Central memory CD8-positive, alpha-beta T cell (primary cell): ENCODE measurements around the gene ZNF276.

Source experiments
- ATAC-seq: fragments of 150-1000 bp; cut with Tn5 transposase; replicated peaks from 2 replicates; pipeline ENCODE4 v1.10.0; 2022; ENCODE audit warnings: mild to moderate bottlenecking, moderate FRiP score, moderate number of reproducible peaks; ENCODE audit not compliant: poor library complexity, severe bottlenecking; ENCODE audit errors: extremely low read depth
- DNase-seq, 2 donors: peaks; one replicate each; pipeline ENCODE4 v3.0.0; 2021; ENCODE audit warnings: low spot score in 2 of 2
- H3K27ac Mint-ChIP-seq: one replicate; pipeline ENCODE4 v1.8.0; 2022; ENCODE audit warnings: low read depth, mild to moderate bottlenecking, moderate library complexity, mixed read lengths
- H3K27me3 Mint-ChIP-seq: one replicate; pipeline ENCODE4 v1.8.0; 2022; ENCODE audit warnings: mixed read lengths
- H3K36me3 Mint-ChIP-seq: one replicate; pipeline ENCODE4 v1.8.0; 2022; ENCODE audit warnings: mild to moderate bottlenecking, moderate library complexity, mixed read lengths; ENCODE audit not compliant: insufficient read depth
- H3K4me1 Mint-ChIP-seq: one replicate; pipeline ENCODE4 v1.8.0; 2022; ENCODE audit warnings: mixed read lengths
- H3K4me3 Mint-ChIP-seq: one replicate; pipeline ENCODE4 v1.8.0; 2022; ENCODE audit warnings: mild to moderate bottlenecking, moderate library complexity, mixed read lengths
- H3K9me3 Mint-ChIP-seq: one replicate; pipeline ENCODE4 v1.8.0; 2022; ENCODE audit warnings: mixed read lengths

ZNF276 gene

DNA sequence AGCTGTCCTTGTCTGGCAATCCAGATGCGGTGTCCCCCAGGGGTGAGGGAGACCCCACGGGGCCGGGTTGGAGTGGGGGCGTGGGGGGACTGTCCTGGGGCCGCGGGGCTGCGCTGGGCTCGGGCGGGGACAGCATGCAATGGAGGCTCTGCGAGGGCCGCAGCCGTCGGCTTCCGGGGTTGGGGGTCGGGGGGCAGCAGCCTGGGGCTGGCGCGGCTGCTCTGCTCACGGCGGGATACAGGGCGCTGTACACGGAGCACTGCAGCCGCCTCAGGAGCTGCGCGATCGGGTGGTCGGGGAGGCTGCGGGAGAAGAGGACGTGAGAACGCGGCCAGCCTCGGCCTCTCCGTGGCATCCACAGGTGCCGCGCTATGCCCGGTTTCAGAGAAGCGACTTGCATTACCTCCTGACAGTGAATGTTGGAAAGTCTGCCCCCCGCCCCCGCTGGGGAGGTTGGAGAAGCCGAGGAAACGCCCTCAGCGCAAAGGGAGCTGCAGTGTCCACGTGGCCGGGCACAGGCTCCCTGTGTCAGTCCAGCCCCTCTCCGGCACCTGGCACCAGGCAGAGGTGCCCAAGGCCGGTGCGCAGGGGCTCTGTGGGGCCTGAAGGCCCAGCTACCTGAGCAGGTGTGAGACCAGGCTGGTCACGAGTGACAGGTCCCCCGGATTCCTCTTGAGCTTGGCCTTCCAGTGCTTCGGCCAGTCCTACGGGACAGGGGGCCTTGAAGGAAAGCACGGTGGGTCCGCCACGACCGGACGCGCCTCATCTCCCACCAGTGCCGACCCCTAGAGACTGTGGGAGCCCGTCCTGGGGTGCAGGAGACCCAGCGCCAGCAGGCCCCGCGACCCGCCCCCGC, 10.4 kb upstream of the ZNF276 start:
- ATAC-seq (no peak), DNase-seq (no peak)
- Mint-ChIP-seq H3K27me3 (no peaks in the 10 kb centered on the region), H3K4me3 (no peak overlapping the region), H3K4me1 (peaks cover 9% of the 10 kb centered on the region), H3K9me3 (no peaks in the 10 kb centered on the region), H3K27ac (no peak overlapping the region), H3K36me3 (peaks cover 1% of the 10 kb centered on the region)

GRCh38 chr16:89711601-89712273, 9.6 kb upstream of the ZNF276 start:
- Mint-ChIP-seq H3K9me3 (no peaks in the 10 kb centered on the region), H3K4me1 (peaks cover 6% of the 10 kb centered on the region), H3K27ac (no peak overlapping the region), H3K27me3 (no peaks in the 10 kb centered on the region), H3K36me3 (peaks cover 1% of the 10 kb centered on the region), H3K4me3 (peak overlapping the region; percentile 60)
- DNase-seq (peak; percentile 53 to 62), ATAC-seq (peak; percentile 69)

DNA sequence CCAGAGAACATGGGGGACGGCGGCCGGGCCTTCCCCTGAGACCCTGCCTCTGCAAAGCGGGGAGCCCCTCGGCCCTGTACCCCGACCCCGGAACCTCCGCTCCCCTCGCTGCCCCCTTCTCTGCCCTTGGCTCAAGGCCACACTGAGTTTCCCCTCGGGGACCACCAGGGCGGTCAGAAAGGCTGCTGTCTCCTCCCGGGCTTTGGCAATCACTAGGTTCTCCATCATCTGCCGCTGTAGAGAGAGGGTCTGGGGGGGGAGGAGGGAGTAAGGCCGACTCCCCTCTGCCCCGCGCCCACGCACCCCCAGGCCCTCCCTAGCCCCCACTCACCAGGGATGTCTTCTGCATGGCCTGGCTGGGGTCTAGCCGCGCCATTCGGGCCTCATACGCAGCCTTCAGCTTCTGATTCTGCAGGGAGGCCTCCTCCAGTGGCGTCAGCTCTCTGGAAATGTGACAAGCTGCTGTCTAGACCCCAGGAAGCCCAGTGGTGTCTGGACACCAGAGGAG, 9.0 kb upstream of the ZNF276 start:
- Mint-ChIP-seq H3K27ac (no peak overlapping the region), H3K36me3 (peaks cover 1% of the 10 kb centered on the region), H3K27me3 (no peaks in the 10 kb centered on the region), H3K4me1 (peaks cover 7% of the 10 kb centered on the region), H3K9me3 (no peaks in the 10 kb centered on the region), H3K4me3 (peak overlapping the region; percentile 60)
- DNase-seq: no peak
- no peak for ATAC-seq

DNA sequence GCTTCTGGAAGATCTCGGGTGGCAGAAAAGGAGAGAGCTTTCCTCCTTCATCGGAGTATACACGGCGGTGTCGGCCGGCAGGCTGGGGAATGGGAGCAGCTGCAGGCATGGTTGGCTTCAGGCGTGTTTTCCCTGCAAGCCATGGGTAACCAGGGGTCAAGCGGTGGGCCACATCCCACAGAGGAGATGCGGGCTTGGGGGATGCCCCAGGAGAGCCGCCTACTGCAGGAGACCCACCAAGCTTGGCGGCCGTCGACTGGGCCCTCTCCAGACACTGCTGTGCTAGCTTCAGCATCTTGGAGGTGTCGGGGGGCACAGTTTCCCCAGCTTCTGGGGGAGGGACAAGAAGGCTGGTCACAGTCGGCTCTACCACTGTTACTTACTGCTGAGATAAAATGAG, 4.8 kb upstream of the ZNF276 start:
- ATAC-seq: no peak
- peaks cover 31% of the 10 kb centered on the region for H3K4me1 Mint-ChIP-seq
- no peaks in the 10 kb centered on the region for H3K27me3 Mint-ChIP-seq
- H3K27ac Mint-ChIP-seq: no peak overlapping the region
- no peak for DNase-seq
- H3K36me3 Mint-ChIP-seq: peaks cover 12% of the 10 kb centered on the region
- no peaks in the 10 kb centered on the region for H3K9me3 Mint-ChIP-seq
- no peak overlapping the region for H3K4me3 Mint-ChIP-seq

GRCh38 chr16:89716916-89717687, 4.2 kb upstream of the ZNF276 start:
- Mint-ChIP-seq H3K36me3 (peaks cover 13% of the 10 kb centered on the region), H3K4me1 (peaks cover 31% of the 10 kb centered on the region), H3K27me3 (no peaks in the 10 kb centered on the region), H3K27ac (peak overlapping the region; percentile 80), H3K4me3 (no peak overlapping the region), H3K9me3 (no peaks in the 10 kb centered on the region)
- DNase-seq: no peak
- ATAC-seq: no peak

DNA sequence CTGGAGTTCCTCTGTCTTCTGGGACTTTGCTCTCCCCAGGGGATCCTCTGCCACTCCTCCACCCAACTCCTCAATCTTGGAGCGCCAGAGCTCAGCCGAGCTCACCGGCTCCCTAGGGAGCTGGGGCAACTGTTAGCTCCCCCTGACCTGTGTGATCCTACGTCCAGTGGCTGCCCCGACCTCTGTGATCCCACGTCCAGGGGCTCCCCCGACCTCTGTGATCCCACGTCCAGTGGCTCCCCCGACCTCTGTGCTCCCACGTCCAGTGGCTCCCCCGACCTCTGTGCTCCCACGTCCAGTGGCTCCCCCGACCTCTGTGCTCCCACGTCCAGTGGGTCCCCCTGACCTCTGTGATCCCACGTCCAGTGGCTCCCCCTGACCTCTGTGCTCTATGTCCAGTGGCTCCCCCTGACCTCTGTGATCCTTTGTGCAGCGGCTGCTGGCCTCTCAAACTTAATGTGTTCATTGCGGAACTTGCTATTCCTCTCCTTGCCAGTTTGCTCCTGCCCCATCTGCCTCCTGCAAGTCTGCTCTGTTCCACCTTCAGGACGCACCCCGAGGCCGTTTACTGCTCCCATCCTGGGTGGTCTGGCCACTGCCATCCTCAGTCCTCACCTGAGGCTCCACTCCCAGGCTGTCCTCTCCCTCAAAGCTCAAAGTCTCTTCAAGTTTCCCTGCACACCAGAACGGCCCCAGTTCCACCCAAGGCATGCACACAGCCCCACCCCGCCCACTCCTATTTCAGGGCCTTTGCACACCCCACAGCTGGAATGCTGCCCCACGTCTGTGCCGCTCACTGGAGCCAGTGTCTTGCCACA, 3.4 kb upstream of the ZNF276 start:
- H3K4me1 Mint-ChIP-seq: peaks cover 37% of the 10 kb centered on the region
- H3K27me3 Mint-ChIP-seq: no peaks in the 10 kb centered on the region

DNA sequence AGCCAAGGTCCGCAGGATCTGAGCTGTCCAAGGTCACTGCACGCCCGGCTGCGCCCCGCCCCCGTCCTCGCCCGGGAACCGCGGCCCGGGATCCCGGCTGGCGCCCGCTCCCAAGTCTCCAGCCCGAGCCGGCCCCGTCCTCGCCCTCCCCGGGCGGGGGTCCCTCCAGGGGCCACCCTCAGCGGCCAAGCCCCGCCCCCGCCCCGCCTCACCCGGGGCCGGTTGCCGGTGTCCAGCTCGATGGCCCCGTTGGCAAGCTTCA, 855 bp upstream of the ZNF276 start:
- no peaks in the 10 kb centered on the region for H3K9me3 Mint-ChIP-seq
- peaks cover 47% of the 10 kb centered on the region for H3K36me3 Mint-ChIP-seq
- DNase-seq (no peak), ATAC-seq (no peak)
- peaks cover 49% of the 10 kb centered on the region for H3K4me1 Mint-ChIP-seq
- H3K27ac Mint-ChIP-seq: peak overlapping the region; percentile 97
- H3K27me3 Mint-ChIP-seq: no peaks in the 10 kb centered on the region
- H3K4me3 Mint-ChIP-seq: peak overlapping the region; percentile 93

More for the DNA sequence above, 3.4 kb upstream of the ZNF276 start:
- DNase-seq: no peak
- no peak for ATAC-seq
- Mint-ChIP-seq H3K36me3 (peaks cover 21% of the 10 kb centered on the region), H3K9me3 (no peaks in the 10 kb centered on the region), H3K4me3 (no peak overlapping the region), H3K27ac (peak overlapping the region; percentile 80)

GRCh38 chr16:89721546-89722391, 432 bp downstream of the ZNF276 start:
- Mint-ChIP-seq H3K9me3 (no peaks in the 10 kb centered on the region), H3K27ac (peak overlapping the region; percentile 97), H3K36me3 (peaks cover 59% of the 10 kb centered on the region), H3K4me3 (peak overlapping the region; percentile 93), H3K4me1 (peaks cover 50% of the 10 kb centered on the region), H3K27me3 (no peaks in the 10 kb centered on the region)
- ATAC-seq (peak; percentile 59), DNase-seq (peak; percentile 81 to 92)

GRCh38 chr16:89722392-89723278, 1.3 kb downstream of the ZNF276 start:
- DNase-seq (peak; percentile 68 to 83), ATAC-seq (peak; percentile 42)
- peak overlapping the region; percentile 97 for H3K27ac Mint-ChIP-seq
- H3K4me3 Mint-ChIP-seq: peak overlapping the region; percentile 93
- H3K36me3 Mint-ChIP-seq: peaks cover 68% of the 10 kb centered on the region
- no peaks in the 10 kb centered on the region for H3K9me3 Mint-ChIP-seq
- peaks cover 55% of the 10 kb centered on the region for H3K4me1 Mint-ChIP-seq
- H3K27me3 Mint-ChIP-seq: no peaks in the 10 kb centered on the region

- Mint-ChIP-seq H3K9me3 (no peaks in the 10 kb centered on the region), H3K4me1 (peaks cover 48% of the 10 kb centered on the region)
These were observed 2.2 kb downstream of the ZNF276 start for GRCh38 chr16:89723279-89724250.

More at GRCh38 chr16:89723279-89724250, 2.2 kb downstream of the ZNF276 start:
- H3K27ac Mint-ChIP-seq: peak overlapping the region; percentile 97
- DNase-seq (peak; percentile 74 to 93), ATAC-seq (peak; percentile 64)
- peaks cover 73% of the 10 kb centered on the region for H3K36me3 Mint-ChIP-seq
- no peaks in the 10 kb centered on the region for H3K27me3 Mint-ChIP-seq
- H3K4me3 Mint-ChIP-seq: peak overlapping the region; percentile 93
